Activated B cell treated with CpG ODN at 0.5 μM for 24 hours (primary cell): ENCODE results near the gene CCT3. TPM values are rescaled to one million over a fixed set of nuclear protein-coding genes. Genes with fewer than 3 reads are reported as not detected.

ENCODE experiments used
- ATAC-seq: fragments of 200-7000 bp; cut with Tn5 transposase; one replicate; pipeline ENCODE4 v1.10.0; 2021; ENCODE audit warnings: low read depth, mild to moderate bottlenecking, moderate library complexity
- CTCF ChIA-PET: fragments of 350-600 bp; sonication (Branson Sonifier 250); formaldehyde crosslinking; loops from one replicate; lab custom pipeline; 2021; ENCODE audit warnings: antibody characterized with exemption; lab: Charles Lee
- POLR2A ChIA-PET: fragments of 350-600 bp; sonication (Branson Sonifier 250); formaldehyde crosslinking; loops from one replicate; lab custom pipeline; 2021; ENCODE audit warnings: antibody characterized with exemption; lab: Charles Lee
- DNase-seq: peaks from one replicate; pipeline ENCODE4 v3.0.0; 2022
- H3K27ac Mint-ChIP-seq: one replicate; pipeline ENCODE4 v1.8.0; 2020; ENCODE audit warnings: mixed read lengths
- H3K27me3 Mint-ChIP-seq: one replicate; pipeline ENCODE4 v1.8.0; 2021; ENCODE audit warnings: mixed read lengths
- H3K36me3 Mint-ChIP-seq: one replicate; pipeline ENCODE4 v1.8.0; 2021; ENCODE audit warnings: low read depth, mixed read lengths
- H3K4me1 Mint-ChIP-seq: one replicate; pipeline ENCODE4 v1.8.0; 2021; ENCODE audit warnings: mixed read lengths
- H3K4me3 Mint-ChIP-seq: one replicate; pipeline ENCODE4 v1.8.0; 2020; ENCODE audit warnings: mild to moderate bottlenecking, mixed read lengths
- H3K9me3 Mint-ChIP-seq: one replicate; pipeline ENCODE4 v1.8.0; 2020; ENCODE audit warnings: mixed read lengths
- CTCF ChIP-seq: fragments of 200-600 bp; IDR thresholded peaks from one replicate; pipeline ENCODE4 v1.8.0; 2022; ENCODE audit warnings: antibody characterized with exemption, mild to moderate bottlenecking
- intact Hi-C: fragments of 100-400 bp; cut with micrococcal nuclease; formaldehyde crosslinking; loops from one replicate; pipeline ENCODE4 v1.15.1; 2024
- total RNA-seq: library from RNA; stranded (reverse); gene quantifications from 2 replicates; pipeline ENCODE4 v1.2.3, GENCODE V29; 2022

Gene CCT3
- total RNA-seq, 1 donor from 2014 or later = 260 TPM

DNA sequence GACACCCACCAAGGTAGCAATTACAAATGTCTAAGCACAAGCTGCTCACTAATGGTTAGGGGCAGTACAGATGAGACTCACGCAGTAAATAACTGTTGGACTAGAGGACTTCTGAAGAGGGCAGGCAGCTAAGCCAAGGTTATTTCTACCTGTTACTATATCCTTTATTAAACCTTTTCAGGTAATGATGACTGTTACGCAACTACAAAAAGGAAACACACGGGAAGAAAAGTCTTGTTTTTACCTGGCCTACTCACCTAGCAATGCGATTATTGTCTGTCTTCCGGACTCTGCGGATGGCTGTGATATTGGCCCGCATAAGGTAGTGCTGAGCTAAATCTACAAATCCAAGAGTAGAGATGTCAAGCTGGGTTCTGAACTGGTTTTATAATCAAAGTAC, 21.2 kb downstream of the CCT3 start:
- no peak overlapping the region for H3K4me3 Mint-ChIP-seq
- no peaks in the 10 kb centered on the region for H3K27me3 Mint-ChIP-seq
- peaks cover 92% of the 10 kb centered on the region for H3K36me3 Mint-ChIP-seq
- no peaks in the 10 kb centered on the region for H3K4me1 Mint-ChIP-seq
- no peak for TF ChIP-seq CTCF
- ATAC-seq (no peak), DNase-seq (no peak)
- no peak overlapping the region for H3K27ac Mint-ChIP-seq
- ChIA-PET POLR2A (no interaction called here), CTCF (no interaction called here)
- intact Hi-C loops = loop anchor here (5.0 kb wide), 2 partner anchors 35 to 90 kb away; partner anchors contain the start of genes SMG5 and TMEM79
- no peaks in the 10 kb centered on the region for H3K9me3 Mint-ChIP-seq

GRCh38 chr1:156310962-156311361, 27.1 kb downstream of the CCT3 start:
- DNase-seq (no peak), ATAC-seq (no peak)
- ChIA-PET POLR2A (no interaction called here), CTCF (no interaction called here)
- Mint-ChIP-seq H3K27me3 (no peaks in the 10 kb centered on the region), H3K36me3 (peaks cover 79% of the 10 kb centered on the region), H3K4me3 (no peak overlapping the region), H3K4me1 (no peaks in the 10 kb centered on the region), H3K9me3 (no peaks in the 10 kb centered on the region), H3K27ac (no peak overlapping the region)
- intact Hi-C loops = no loop called here
- TF ChIP-seq CTCF = no peak

DNA sequence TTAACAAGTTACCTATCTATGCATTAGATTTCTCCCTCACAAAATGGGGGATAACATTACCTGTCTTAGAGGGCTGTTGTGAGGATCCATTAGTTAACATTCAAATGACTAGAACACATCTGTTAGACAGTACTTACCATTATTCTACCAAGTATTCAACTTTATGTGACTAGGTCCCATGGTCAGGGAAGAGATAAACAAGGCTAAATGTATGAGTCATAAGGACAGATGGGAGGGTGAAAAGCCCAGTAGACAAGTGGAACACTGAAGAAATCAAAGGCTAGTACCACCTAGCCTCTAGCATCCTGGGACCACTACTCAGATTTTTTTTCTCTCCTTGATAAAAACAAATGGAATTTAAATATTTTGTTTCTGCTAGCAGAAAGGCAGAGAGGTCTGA, 30.0 kb downstream of the CCT3 start:
- Mint-ChIP-seq H3K36me3 (peaks cover 65% of the 10 kb centered on the region), H3K27me3 (no peaks in the 10 kb centered on the region), H3K4me3 (no peak overlapping the region), H3K27ac (no peak overlapping the region), H3K9me3 (no peaks in the 10 kb centered on the region), H3K4me1 (no peaks in the 10 kb centered on the region)
- ATAC-seq (no peak), DNase-seq (no peak)
- POLR2A ChIA-PET = no interaction called here
- CTCF ChIA-PET = no interaction called here
- no peak for TF ChIP-seq CTCF
- intact Hi-C loops = no loop called here

- POLR2A ChIA-PET = no interaction called here
- no peak overlapping the region for H3K27ac Mint-ChIP-seq
- intact Hi-C loops = no loop called here
Observed at GRCh38 chr1:156305215-156305614, 32.9 kb downstream of the CCT3 start.

GRCh38 chr1:156303241-156303640, 34.9 kb downstream of the CCT3 start:
- ChIA-PET POLR2A (interaction anchor here (0.7 kb wide), 2 partner anchors 17 kb away, joined by 6 read pairs; no protein-coding TSS in a partner anchor), CTCF (interaction anchor here (0.6 kb wide), 1 partner anchor 407 kb away, joined by 3 read pairs; no protein-coding TSS in a partner anchor)
- Mint-ChIP-seq H3K9me3 (no peaks in the 10 kb centered on the region), H3K36me3 (peaks cover 28% of the 10 kb centered on the region), H3K4me1 (no peaks in the 10 kb centered on the region), H3K27ac (no peak overlapping the region), H3K4me3 (no peak overlapping the region), H3K27me3 (no peaks in the 10 kb centered on the region)
- no peak for TF ChIP-seq CTCF
- no peak for ATAC-seq
- no peak for DNase-seq
- intact Hi-C loops = no loop called here

More at GRCh38 chr1:156305215-156305614, 32.9 kb downstream of the CCT3 start:
- Mint-ChIP-seq H3K4me1 (no peaks in the 10 kb centered on the region), H3K36me3 (peaks cover 42% of the 10 kb centered on the region), H3K27me3 (no peaks in the 10 kb centered on the region), H3K4me3 (no peak overlapping the region), H3K9me3 (no peaks in the 10 kb centered on the region)
- DNase-seq (no peak), ATAC-seq (no peak)
- CTCF ChIA-PET = no interaction called here
- no peak for TF ChIP-seq CTCF
